H9 (cell line): ENCODE measurements around the gene ABR. TPM values are rescaled to one million over a fixed set of nuclear protein-coding genes. Genes with fewer than 3 reads are reported as not detected.

Experiments used
- DNase-seq: peaks from one replicate; pipeline ENCODE4 v3.0.0-alpha.2; 2017
- H2AFZ ChIP-seq: one replicate; pipeline ENCODE4 v1.6.1; 2013; ENCODE audit warnings: mild to moderate bottlenecking, low read length, control low read depth, moderate library complexity
- H2AK5ac ChIP-seq: 2 replicates; pipeline ENCODE4 v1.6.1; 2013; ENCODE audit warnings: low read length, control low read depth, mixed read lengths; ENCODE audit not compliant: insufficient read length
- H2BK120ac ChIP-seq: one replicate; pipeline ENCODE4 v1.6.1; 2013; ENCODE audit warnings: low read depth, mild to moderate bottlenecking, low read length, control low read depth, inconsistent platforms; ENCODE audit not compliant: poor library complexity, severe bottlenecking
- H2BK12ac ChIP-seq: 2 replicates; pipeline ENCODE4 v1.6.1; 2013; ENCODE audit warnings: low read length, control low read depth, mixed read lengths, low read depth; ENCODE audit not compliant: insufficient read length
- H2BK15ac ChIP-seq: 2 replicates; pipeline ENCODE4 v1.6.1; 2013; ENCODE audit warnings: low read depth, low read length, control low read depth
- H2BK20ac ChIP-seq: one replicate; pipeline ENCODE4 v1.6.1; 2013; ENCODE audit warnings: low read depth, mild to moderate bottlenecking, low read length, control low read depth, inconsistent platforms; ENCODE audit not compliant: poor library complexity, severe bottlenecking
- H2BK5ac ChIP-seq: 2 replicates; pipeline ENCODE4 v1.6.1; 2013; ENCODE audit warnings: low read length, control low read depth, mixed read lengths; ENCODE audit not compliant: insufficient read length
- H3K14ac ChIP-seq: 2 replicates; pipeline ENCODE4 v1.6.1; 2013; ENCODE audit warnings: low read length, control low read depth; ENCODE audit not compliant: insufficient read depth
- H3K18ac ChIP-seq: 2 replicates; pipeline ENCODE4 v1.6.1; 2013; ENCODE audit warnings: low read depth, mild to moderate bottlenecking, mixed read lengths, low read length, control low read depth; ENCODE audit not compliant: insufficient read length
- H3K23ac ChIP-seq: 2 replicates; pipeline ENCODE4 v1.6.1; 2013; ENCODE audit warnings: low read length, control low read depth, mixed read lengths, low read depth; ENCODE audit not compliant: insufficient read length
- H3K23me2 ChIP-seq: 2 replicates; pipeline ENCODE4 v1.6.1; 2013; ENCODE audit warnings: low read depth, mild to moderate bottlenecking, mixed read lengths, low read length, control low read depth; ENCODE audit not compliant: insufficient read length, poor library complexity, severe bottlenecking
- H3K27ac ChIP-seq: 2 replicates; pipeline ENCODE4 v1.5.1; 2013; ENCODE audit warnings: low read length, control low read depth, mixed read lengths, low read depth; ENCODE audit not compliant: insufficient read length
- H3K27me3 ChIP-seq: 2 replicates; pipeline ENCODE4 v1.6.1; 2013; ENCODE audit warnings: low read length, control low read depth, inconsistent platforms; ENCODE audit not compliant: insufficient read depth
- H3K4ac ChIP-seq: 2 replicates; pipeline ENCODE4 v1.6.1; 2013; ENCODE audit warnings: low read depth, mild to moderate bottlenecking, control low read depth, inconsistent platforms, low read length, moderate library complexity
- H3K4me1 ChIP-seq: 2 replicates; pipeline ENCODE4 v1.6.1; 2013; ENCODE audit warnings: low read length, control low read depth, inconsistent platforms; ENCODE audit not compliant: insufficient read depth
- H3K4me2 ChIP-seq: 2 replicates; pipeline ENCODE4 v1.6.1; 2013; ENCODE audit warnings: low read length, control low read depth, mixed read lengths; ENCODE audit not compliant: insufficient read length, insufficient read depth
- H3K56ac ChIP-seq: 2 replicates; pipeline ENCODE4 v1.6.1; 2013; ENCODE audit warnings: low read depth, mild to moderate bottlenecking, mixed read lengths, low read length, control low read depth; ENCODE audit not compliant: insufficient read length
- H3K79me1 ChIP-seq: 2 replicates; pipeline ENCODE4 v1.6.1; 2013; ENCODE audit warnings: low read depth, mild to moderate bottlenecking, moderate library complexity, low read length, control low read depth, inconsistent platforms; ENCODE audit not compliant: insufficient read depth, poor library complexity, severe bottlenecking
- H3K79me2 ChIP-seq: 2 replicates; pipeline ENCODE4 v1.6.1; 2013; ENCODE audit warnings: low read length, control low read depth, inconsistent platforms; ENCODE audit not compliant: insufficient read depth
- H3K9ac ChIP-seq: 2 replicates; pipeline ENCODE4 v1.6.1; 2013; ENCODE audit warnings: low read length, control low read depth, mixed read lengths; ENCODE audit not compliant: insufficient read length; ENCODE audit errors: extremely low read depth
- H3K9me3 ChIP-seq: one replicate; pipeline ENCODE4 v1.6.1; 2013; ENCODE audit warnings: low read depth, low read length, inconsistent platforms; ENCODE audit not compliant: control insufficient read depth
- H3T11ph ChIP-seq: one replicate; pipeline ENCODE4 v1.6.1; 2013; ENCODE audit warnings: mild to moderate bottlenecking, low read length, control low read depth, inconsistent platforms
- H4K20me1 ChIP-seq: one replicate; pipeline ENCODE4 v1.6.1; 2013; ENCODE audit not compliant: control insufficient read depth, insufficient read length, insufficient read depth
- H4K5ac ChIP-seq: 2 replicates; pipeline ENCODE4 v1.6.1; 2013; ENCODE audit warnings: low read depth, mild to moderate bottlenecking, mixed read lengths, low read length, control low read depth; ENCODE audit not compliant: insufficient read length
- H4K8ac ChIP-seq: replicated peaks from 2 replicates; pipeline ENCODE4 v1.6.1; 2013; ENCODE audit warnings: low read length, control low read depth, mixed read lengths, low read depth; ENCODE audit not compliant: insufficient read length
- H4K91ac ChIP-seq: 2 replicates; pipeline ENCODE4 v1.6.1; 2013; ENCODE audit warnings: low read depth, mild to moderate bottlenecking, moderate library complexity, mixed read lengths, low read length, control low read depth; ENCODE audit not compliant: insufficient read length
- H3K27ac Mint-ChIP-seq, 3 experiments: 2 replicates in 2 of 3; 3 replicates in 1 of 3; pipeline ENCODE4 v1.8.0; 2020 to 2021; ENCODE audit warnings: mixed read lengths in 3 of 3, mild to moderate bottlenecking in 1 of 3, moderate library complexity in 1 of 3
- H3K27me3 Mint-ChIP-seq: 2 replicates; pipeline ENCODE4 v1.8.0; 2021; ENCODE audit warnings: low read depth, mild to moderate bottlenecking, moderate library complexity, mixed read lengths
- H3K36me3 Mint-ChIP-seq, 3 experiments: 2 replicates in 2 of 3; 3 replicates in 1 of 3; pipeline ENCODE4 v1.8.0; 2020 to 2021; ENCODE audit warnings: low read depth in 3 of 3, mixed read lengths in 3 of 3; ENCODE audit not compliant: insufficient read depth in 1 of 3
- H3K4me1 Mint-ChIP-seq, 2 experiments: 2 replicates each; pipeline ENCODE4 v1.8.0; 2020; ENCODE audit warnings: mixed read lengths in 2 of 2
- H3K4me3 Mint-ChIP-seq, 2 experiments: 2 replicates in 1 of 2; 3 replicates in 1 of 2; pipeline ENCODE4 v1.8.0; 2020 to 2021; ENCODE audit warnings: mild to moderate bottlenecking in 2 of 2, mixed read lengths in 2 of 2, moderate library complexity in 1 of 2
- H3K9me3 Mint-ChIP-seq, 2 experiments: 2 replicates in 1 of 2; 3 replicates in 1 of 2; pipeline ENCODE4 v1.8.0; 2020; ENCODE audit warnings: mild to moderate bottlenecking in 2 of 2, mixed read lengths in 2 of 2, moderate library complexity in 1 of 2
- CTCF ChIP-seq: fragments of 200-600 bp; sonication (generic); conservative IDR thresholded peaks from 3 replicates; pipeline ENCODE4 v1.8.0; 2021; ENCODE audit warnings: antibody characterized with exemption, mild to moderate bottlenecking
- WGBS: extraction: QIAGEN DNeasy Blood & Tissue Kit; methylation state at CpG from one replicate; pipeline ENCODE4 v1.1.7; 2013; ENCODE audit warnings: missing lambda C conversion rate, low lambda C conversion rate, mixed read lengths; ENCODE audit not compliant: insufficient read length; ENCODE audit errors: extremely low coverage; 5-methylcytosine and 5-hydroxymethylcytosine counted together
- total RNA-seq: library from RNA; stranded (reverse); gene quantifications from 2 replicates; pipeline ENCODE4 v1.2.1, GENCODE V29; 2021

Gene ABR
- total RNA-seq, 1 experiment from 2014 or later, result 34.7 TPM

GRCh38 chr17:1019451-1019850, 160.3 kb downstream of the ABR start:
- DNase-seq, result no peak
- Histone ChIP-seq H2BK5ac (no peak overlapping the region), H3K14ac (no peak overlapping the region; the same call in 1 of the 2 replicates), H3K79me1 (no peaks in the 10 kb centered on the region), H2AK5ac (no peak overlapping the region), H3K27me3 (no peaks in the 10 kb centered on the region), H2BK20ac (no peak overlapping the region), H3K4me2 (no peak overlapping the region), H3K18ac (no peak overlapping the region), H3T11ph (no peak overlapping the region), H3K4ac (no peak overlapping the region), H3K27ac (no peak overlapping the region), H3K9ac (no peak overlapping the region), H3K9me3 (no peaks in the 10 kb centered on the region), H4K5ac (no peak overlapping the region), H2BK15ac (no peak overlapping the region), H2BK12ac (no peak overlapping the region), H3K79me2 (no peaks in the 10 kb centered on the region), H3K56ac (no peak overlapping the region), H4K91ac (no peak overlapping the region), H2AFZ (no peak overlapping the region), H3K23me2 (no peaks in the 10 kb centered on the region), H3K4me1 (no peaks in the 10 kb centered on the region), H2BK120ac (no peak overlapping the region), H4K8ac (no peak overlapping the region), H3K23ac (no peak overlapping the region), H4K20me1 (no peaks in the 10 kb centered on the region)
- Mint-ChIP-seq H3K4me3 (no peak overlapping the region), H3K4me1 (no peaks in the 10 kb centered on the region), H3K9me3 (no peaks in the 10 kb centered on the region), H3K27me3 (0 out of 2 replicates have a peak, but pooled peaks cover 2% of the 10 kb centered on the region), H3K36me3 (no peaks in the 10 kb centered on the region), H3K27ac (peak overlapping the region; percentile 62 to 78 (median 69); a peak in 5 of 7 replicates)
- no peak for TF ChIP-seq CTCF
- WGBS, result no CpG with 5 or more reads among the region's 10 CpGs
